GM12878 (cell line): Measurements from ENCODE around the gene ATL3.

Experiments
- BACH1 ChIP-seq: fragments of 450-650 bp; IDR thresholded peaks from 2 replicates; pipeline ENCODE4 v1.6.1; 2017; ENCODE audit warnings: mild to moderate bottlenecking, borderline replicate concordance
- CBX3 ChIP-seq: fragments of 200-600 bp; sonication (generic); IDR thresholded peaks from 2 replicates; pipeline ENCODE4 v1.6.1; 2016; ENCODE audit warnings: low read depth, borderline replicate concordance
- DPF2 ChIP-seq: fragments of 450-650 bp; IDR thresholded peaks from 2 replicates; pipeline ENCODE4 v1.6.1; 2017; ENCODE audit warnings: mild to moderate bottlenecking
- JUND ChIP-seq: IDR thresholded peaks from 2 replicates; pipeline ENCODE4 v1.6.1; 2012; ENCODE audit warnings: low read depth, mild to moderate bottlenecking, low read length, improper control_type of control experiment, moderate library complexity
- NFYB ChIP-seq: IDR thresholded peaks from 2 replicates; pipeline ENCODE4 v1.6.1; 2011; ENCODE audit warnings: low read depth, mild to moderate bottlenecking, low read length, improper control_type of control experiment, moderate library complexity; ENCODE audit not compliant: insufficient read depth
- RCOR1 ChIP-seq: conservative IDR thresholded peaks from 2 replicates; pipeline ENCODE4 v1.6.1; 2012; ENCODE audit warnings: low read depth, low read length, improper control_type of control experiment
- SP1 ChIP-seq: IDR thresholded peaks from one replicate; pipeline ENCODE4 v1.6.1; 2011; ENCODE audit warnings: low read depth, low read length
- USF2 ChIP-seq: IDR thresholded peaks from 2 replicates; pipeline ENCODE4 v1.6.1; 2011; ENCODE audit warnings: low read depth, low read length, improper control_type of control experiment, borderline replicate concordance
- TF ChIP-seq, protein P1 (sequence below), 3 experiments: IDR thresholded peaks in 2 of 3; conservative IDR thresholded peaks in 1 of 3; 2 replicates each; pipeline ENCODE4 v1.5.1; 2011; ENCODE audit warnings: low read depth in 3 of 3, low read length in 3 of 3, mild to moderate bottlenecking in 3 of 3, control low read depth in 2 of 3, moderate library complexity in 2 of 3, inconsistent platforms in 1 of 3, mixed read lengths in 1 of 3; ENCODE audit not compliant: control insufficient read depth in 2 of 3, insufficient read depth in 1 of 3; ENCODE audit errors: extremely low read depth in 1 of 3

GRCh38 chr11:63708764-63709163 lies 37.6 kb upstream of the ATL3 start:
- TF ChIP-seq, protein P1, sequence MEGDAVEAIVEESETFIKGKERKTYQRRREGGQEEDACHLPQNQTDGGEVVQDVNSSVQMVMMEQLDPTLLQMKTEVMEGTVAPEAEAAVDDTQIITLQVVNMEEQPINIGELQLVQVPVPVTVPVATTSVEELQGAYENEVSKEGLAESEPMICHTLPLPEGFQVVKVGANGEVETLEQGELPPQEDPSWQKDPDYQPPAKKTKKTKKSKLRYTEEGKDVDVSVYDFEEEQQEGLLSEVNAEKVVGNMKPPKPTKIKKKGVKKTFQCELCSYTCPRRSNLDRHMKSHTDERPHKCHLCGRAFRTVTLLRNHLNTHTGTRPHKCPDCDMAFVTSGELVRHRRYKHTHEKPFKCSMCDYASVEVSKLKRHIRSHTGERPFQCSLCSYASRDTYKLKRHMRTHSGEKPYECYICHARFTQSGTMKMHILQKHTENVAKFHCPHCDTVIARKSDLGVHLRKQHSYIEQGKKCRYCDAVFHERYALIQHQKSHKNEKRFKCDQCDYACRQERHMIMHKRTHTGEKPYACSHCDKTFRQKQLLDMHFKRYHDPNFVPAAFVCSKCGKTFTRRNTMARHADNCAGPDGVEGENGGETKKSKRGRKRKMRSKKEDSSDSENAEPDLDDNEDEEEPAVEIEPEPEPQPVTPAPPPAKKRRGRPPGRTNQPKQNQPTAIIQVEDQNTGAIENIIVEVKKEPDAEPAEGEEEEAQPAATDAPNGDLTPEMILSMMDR (IDR thresholded peaks at IDR 0.05 in 2 of 3, conservative IDR thresholded peaks at IDR 0.05 in 1 of 3; ENCODE audit: control insufficient read depth in 2 of 3, extremely low read depth in 1 of 3, insufficient read depth in 1 of 3, low read depth in 3 of 3, low read length in 3 of 3), result no peak
- TF ChIP-seq CBX3 (no peak), NFYB (no peak), JUND (no peak), USF2 (no peak), SP1 (no peak), RCOR1 (no peak), BACH1 (no peak), DPF2 (no peak)
